CD4-positive, alpha-beta T cell treated with Interleukin-4 for 4 hours (primary cell): ENCODE results near the gene MEF2C.
"Not testable (repeated sequence)": the region's sequence is repeated elsewhere in the genome, so short reads cannot be mapped to it uniquely, and the experiment has no call there.

Source experiments
- DNase-seq: peaks from one replicate; pipeline ENCODE4 v3.0.0-alpha.2; 2020

The MEF2C gene

GRCh38 chr5:88858392-88858791 lies 24.6 kb downstream of the MEF2C start:
- no peak for DNase-seq

GRCh38 chr5:88856381-88856780 lies 26.6 kb downstream of the MEF2C start:
- not testable (repeated sequence) for DNase-seq

- no peak for DNase-seq
These were observed 28.2 kb downstream of the MEF2C start for GRCh38 chr5:88854769-88855168.

GRCh38 chr5:88847420-88847819 lies 35.6 kb downstream of the MEF2C start:
- DNase-seq: no peak

- DNase-seq: no peak
These were observed 36.5 kb downstream of the MEF2C start for GRCh38 chr5:88846434-88846833.

GRCh38 chr5:88845081-88845697 lies 37.8 kb downstream of the MEF2C start:
- DNase-seq: no peak

GRCh38 chr5:88842784-88843183 lies 40.2 kb downstream of the MEF2C start:
- no peak for DNase-seq

- DNase-seq: no peak
These were observed 41.8 kb downstream of the MEF2C start for GRCh38 chr5:88841212-88841611.

GRCh38 chr5:88840495-88840894 lies 42.5 kb downstream of the MEF2C start:
- DNase-seq: no peak

- DNase-seq: no peak
These were observed 43.7 kb downstream of the MEF2C start for GRCh38 chr5:88839238-88839637.

- DNase-seq: no peak
These were observed 44.5 kb downstream of the MEF2C start for GRCh38 chr5:88838500-88838899.

- DNase-seq: no peak
These were observed 45.2 kb downstream of the MEF2C start for GRCh38 chr5:88837817-88838216.

GRCh38 chr5:88837222-88837621 lies 45.8 kb downstream of the MEF2C start:
- DNase-seq: no peak

GRCh38 chr5:88836195-88836838 lies 46.7 kb downstream of the MEF2C start:
- no peak for DNase-seq

GRCh38 chr5:88834499-88834898 lies 48.5 kb downstream of the MEF2C start:
- no peak for DNase-seq

GRCh38 chr5:88834131-88834462 lies 48.9 kb downstream of the MEF2C start:
- DNase-seq: no peak

GRCh38 chr5:88833371-88834130 lies 49.4 kb downstream of the MEF2C start:
- no peak for DNase-seq

- DNase-seq: no peak
These were observed 51.2 kb downstream of the MEF2C start for GRCh38 chr5:88831816-88832215.

GRCh38 chr5:88830567-88830966 lies 52.4 kb downstream of the MEF2C start:
- DNase-seq: no peak

- DNase-seq: no peak
These were observed 53.2 kb downstream of the MEF2C start for GRCh38 chr5:88829775-88830174.

- DNase-seq: no peak
These were observed 53.9 kb downstream of the MEF2C start for GRCh38 chr5:88829054-88829453.

GRCh38 chr5:88827997-88828396 lies 55.0 kb downstream of the MEF2C start:
- DNase-seq: peak; percentile 4

- peak; percentile 17 for DNase-seq
These were observed 56.1 kb downstream of the MEF2C start for GRCh38 chr5:88826646-88827585.
